HG03097 (cell line): ENCODE results near the gene RHBDD1.
"Not testable (repeated sequence)": the region's sequence is repeated elsewhere in the genome, so short reads cannot be mapped to it uniquely, and the experiment has no call there.

ENCODE experiments used
- ATAC-seq: cut with Tn5 transposase; IDR thresholded peaks from one replicate; pipeline ENCODE4 v1.9.1; 2021; ENCODE audit not compliant: unreplicated experiment, low FRiP score

The RHBDD1 gene

DNA sequence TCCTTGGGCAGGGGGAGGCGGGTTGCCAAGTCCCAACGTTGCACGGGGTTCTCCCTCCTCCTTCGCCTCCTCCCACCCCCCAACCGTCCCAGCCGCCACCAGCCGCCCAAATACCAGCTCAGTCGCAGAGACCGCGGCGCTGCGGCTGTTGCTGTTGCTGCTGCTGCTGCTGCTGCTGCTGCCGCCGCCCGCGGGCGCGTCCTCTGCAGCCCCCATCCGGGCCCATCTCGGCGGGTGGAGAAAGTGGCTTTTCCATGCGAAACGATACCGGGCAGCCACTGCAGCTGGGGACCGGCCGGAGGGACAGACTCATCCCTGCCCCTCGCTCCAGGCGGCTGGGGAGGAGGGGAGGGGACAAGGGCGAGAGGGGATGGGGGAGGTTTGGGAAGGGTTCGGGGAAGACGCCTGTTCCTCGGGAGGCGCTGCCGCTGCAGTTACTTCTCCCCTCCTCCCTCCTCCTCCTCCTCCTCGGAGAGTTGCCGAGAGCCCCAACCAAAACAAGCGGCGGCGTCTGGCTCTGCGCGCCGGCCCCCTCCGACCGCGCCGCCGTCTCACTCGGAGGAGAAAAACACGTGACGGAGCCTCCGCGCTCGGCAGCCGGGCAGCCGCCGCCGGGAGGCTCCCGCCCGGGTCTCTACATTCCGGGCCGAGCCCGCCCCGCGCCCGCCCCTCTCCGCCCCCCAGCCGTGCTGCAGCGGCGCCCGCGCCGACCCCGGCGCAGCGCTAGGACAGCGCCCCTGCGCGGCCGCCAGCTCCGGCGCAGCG, 36.5 kb upstream of the RHBDD1 start, which contains the start of gene IRS1:
Gene IRS1 (minus strand): TSS at position 610 of the 765 bp plus-strand sequence. CDS start 1,082 bp downstream, outside the sequence.
- ATAC-seq, result peak; percentile 28

DNA sequence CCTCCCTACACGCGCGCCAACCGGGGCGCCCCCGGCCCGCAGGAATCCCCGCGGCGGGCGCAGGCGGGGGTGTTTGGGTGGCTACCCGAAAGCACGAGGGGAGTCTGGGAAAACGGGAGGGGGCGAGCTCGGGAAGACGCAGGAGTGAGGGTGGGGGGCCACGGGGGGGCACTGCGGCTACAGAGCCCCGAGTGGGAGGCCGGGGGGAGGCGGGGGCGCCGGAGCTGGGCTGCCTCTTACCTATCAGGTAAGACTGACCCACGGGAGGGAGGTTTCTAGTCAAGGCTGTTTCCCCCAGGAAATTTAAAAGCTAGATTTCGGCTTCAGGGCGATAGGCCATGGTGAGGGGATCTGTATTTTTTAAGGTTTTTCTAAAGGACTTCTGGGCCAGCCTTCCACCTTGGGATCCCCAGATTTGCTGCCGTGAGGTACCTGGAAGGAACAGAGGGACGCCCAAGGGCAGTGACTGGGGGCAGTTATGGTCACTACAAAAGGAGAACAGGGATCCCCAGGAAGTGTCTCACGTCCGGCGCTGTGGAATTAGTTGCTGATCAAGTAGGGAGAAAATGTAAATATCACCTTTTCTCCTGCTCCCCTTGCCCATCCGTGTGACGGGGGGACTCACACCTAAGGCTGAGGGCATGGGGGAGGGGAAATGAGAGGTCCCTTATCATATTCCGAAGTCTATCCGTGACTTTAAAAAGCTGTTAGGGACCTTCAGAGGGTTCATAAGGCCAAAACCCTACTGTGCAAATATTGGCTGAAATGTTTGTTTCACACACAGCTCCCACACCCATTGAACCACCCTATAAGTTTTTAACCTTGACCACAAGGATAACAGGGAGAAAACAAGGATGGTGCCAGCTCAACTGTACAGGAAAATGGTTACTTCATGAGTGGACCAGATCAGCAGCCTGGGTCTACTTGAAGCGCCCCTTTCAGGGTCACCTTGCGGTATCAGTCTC, 35.6 kb upstream of the RHBDD1 start:
- no peak for ATAC-seq

DNA sequence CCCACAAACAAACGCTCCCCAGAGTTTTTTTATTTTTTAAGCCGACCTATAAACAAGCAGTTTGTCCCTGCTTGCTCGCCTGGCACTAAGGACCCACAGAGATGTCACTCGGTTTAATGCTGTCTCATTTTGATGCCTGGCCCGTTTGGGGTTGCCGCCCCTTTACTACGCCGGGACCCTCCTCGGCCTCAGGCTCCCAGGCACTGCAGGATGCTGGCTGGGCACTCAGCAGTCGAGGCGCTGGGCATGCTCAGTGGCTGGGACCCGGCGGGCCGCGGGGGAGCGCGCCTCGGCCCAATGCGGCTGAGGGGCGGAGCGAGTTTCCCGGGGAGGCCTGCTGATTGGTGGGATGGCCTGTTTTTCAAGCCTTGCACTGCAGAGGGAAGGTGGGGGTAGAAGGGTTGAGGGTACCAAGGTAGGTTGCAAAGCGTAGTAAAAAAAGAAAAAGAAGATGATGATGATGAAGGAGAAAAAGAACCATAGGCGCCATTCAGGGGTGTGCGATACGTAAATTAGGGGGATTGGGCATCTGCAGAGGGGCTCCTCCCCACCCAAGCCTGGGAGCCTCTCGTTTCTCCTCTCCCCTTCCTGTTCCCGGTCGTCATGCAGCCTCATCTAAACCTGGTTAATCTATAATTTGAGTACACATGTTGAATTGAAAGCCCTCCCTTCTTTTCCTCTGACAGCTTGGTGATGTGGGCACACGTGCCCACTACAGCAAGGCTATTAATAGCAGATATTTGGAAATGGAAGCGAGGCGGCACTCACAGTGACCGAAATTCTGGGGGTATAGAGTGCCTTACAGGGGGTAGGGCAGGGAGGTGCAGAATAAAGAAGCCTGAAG, 34.7 kb upstream of the RHBDD1 start:
- ATAC-seq, result peak; percentile 86

DNA sequence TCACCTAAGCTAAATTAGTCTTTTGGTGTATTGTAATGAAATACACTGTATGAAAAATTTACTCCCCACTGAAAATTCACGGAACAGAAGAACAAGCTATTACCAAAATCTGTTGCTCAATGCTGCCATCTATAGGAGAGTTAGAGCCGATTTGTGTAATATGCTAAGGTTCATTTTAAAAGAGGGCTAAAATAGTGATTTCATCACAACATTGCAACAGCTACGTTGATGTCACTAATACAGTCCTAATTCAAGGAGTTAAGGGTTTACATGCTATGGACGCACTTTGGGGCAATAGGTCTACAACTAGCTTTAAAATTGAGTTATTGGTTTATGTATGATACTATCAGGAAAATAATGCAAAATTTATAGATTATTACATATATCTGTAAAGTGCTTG, 33.3 kb upstream of the RHBDD1 start:
- ATAC-seq, result no peak

DNA sequence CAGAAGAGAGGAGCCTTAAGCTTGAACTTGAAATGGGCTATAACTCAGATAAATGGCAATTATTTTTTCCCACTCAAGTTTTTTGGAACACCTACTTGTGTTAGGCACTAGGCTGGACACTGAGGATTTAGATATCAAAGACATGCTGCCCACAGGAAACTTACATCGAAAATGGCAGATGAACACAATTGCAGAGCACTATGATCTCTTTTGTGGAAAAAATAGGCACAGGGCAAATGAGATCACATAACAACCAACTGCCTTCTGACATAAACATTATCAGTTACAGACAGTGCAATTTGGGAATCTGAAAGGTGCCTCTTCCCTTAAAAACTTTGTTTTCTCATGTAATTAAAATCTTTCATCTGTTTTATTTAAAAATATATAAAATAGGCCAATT, 32.4 kb upstream of the RHBDD1 start:
- no peak for ATAC-seq

DNA sequence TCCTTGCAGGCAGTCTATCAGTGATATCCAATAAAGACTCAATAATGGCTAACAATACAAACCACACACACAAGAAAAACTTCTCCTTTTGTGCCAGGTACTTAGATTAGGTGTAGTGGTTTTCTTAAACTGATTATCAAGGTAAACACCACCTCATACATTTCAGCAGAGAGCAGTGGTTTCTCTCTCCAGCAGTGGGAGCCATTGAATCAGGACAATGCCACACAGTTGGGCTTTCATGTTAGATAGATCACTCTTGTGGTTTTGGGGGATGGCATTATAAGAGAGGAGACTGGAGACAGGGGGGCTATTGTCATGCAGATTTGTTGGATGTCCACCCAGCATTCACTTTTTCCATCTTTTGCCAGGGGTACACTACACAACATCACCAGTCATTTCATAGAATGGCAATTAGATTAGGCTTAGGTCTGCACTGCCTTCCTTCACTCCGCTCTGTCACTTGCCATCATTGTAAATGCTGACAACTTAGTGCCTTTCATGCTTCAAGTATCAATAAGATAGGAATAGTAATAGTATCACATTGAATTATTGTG, 22.6 kb upstream of the RHBDD1 start:
- ATAC-seq, result no peak

DNA sequence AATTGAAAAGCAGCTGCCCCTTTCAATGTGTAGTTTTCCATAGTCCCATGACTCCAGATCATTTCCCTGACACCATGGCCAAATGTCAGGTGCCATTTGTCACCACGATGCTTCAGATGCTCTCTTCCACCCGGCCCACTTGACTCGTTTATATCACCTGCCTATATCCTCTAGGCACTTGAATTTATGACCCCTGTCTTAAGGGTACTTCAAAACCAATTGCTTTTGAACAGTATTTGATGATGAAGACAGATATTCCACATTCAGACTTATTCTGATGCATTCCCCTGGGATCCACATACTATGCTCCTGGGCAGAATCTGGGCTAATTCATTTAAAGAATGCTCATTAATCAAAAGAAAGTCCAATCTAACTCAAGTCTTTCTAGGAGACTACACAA, 16.9 kb upstream of the RHBDD1 start:
- no peak for ATAC-seq

DNA sequence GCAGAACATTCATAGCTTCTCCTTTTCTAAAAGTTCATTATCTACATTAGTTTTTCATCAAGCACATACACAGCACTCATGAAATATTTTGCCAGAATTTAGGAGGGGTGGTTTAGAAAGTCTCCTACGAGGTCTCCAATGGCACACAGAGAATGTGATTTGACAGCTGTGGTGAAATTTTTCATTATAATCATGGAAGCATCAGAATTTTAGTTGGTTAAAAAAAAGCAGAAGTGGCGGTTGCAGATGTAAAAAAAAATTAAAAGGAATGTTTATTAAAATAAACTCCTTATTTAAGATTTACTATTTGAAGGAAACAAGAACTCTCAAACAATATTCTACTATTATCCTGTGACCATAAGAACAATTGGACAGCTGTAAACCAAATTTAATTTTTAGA, 10.8 kb upstream of the RHBDD1 start:
- ATAC-seq, result no peak

DNA sequence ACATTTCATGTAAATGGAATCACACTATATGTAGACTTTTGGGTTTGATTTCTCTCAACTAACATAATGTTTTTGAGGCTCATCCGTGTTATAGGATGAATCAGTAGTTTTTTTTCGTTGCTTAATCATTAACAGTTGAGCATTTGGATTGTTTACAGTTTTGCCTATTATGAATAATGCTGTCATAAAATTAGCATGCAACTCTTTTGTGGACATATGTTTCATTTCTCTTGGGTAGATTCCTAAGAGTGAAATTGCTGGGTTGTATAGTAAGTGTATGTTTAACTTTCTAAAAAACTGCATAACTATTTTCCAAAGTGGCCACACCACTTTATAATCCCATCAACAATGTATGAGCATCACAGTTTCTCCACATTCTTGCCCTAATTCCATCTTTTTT, 7.7 kb upstream of the RHBDD1 start:
- ATAC-seq, result no peak

DNA sequence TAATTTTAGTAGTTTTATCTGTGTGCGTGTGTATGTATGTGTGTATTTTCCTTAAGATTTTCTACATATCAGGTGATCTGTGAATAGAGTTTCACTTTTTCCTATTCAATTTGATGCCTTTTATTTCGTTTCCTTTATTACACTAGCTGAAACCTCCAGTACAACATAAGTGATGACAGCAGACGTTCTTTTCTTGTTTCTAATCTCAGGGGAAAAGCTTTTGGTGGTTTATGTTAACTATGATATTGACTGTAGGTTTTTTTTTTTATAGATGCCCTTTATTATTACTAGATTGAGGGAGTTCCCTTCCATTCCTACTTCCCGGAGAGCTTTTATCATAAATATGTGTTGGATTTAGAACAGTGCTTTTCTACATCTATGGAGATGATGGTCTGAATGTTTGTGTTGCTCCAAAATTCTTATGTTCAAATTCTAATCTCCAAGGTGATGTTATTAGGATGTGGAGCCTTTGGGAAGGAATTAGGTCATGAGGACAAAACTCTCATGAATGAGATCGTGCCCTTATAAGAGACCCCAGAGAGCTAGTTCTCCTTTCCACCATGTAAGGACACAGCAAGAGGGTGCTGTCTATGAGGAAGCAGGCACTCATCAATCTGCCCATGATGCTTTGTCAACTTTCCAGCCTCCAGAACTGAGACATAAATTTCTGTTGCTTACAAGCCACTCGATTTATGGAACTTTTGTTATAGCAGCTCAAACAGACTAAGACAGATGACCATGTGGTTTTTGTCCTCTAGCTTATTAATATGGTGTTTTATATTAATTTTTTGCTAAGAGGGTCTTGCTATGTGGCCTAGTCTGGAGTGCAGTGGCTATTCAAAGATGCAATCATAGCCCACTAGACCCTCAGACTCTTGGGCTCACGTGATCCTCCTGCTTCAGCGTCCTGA, 5.9 kb upstream of the RHBDD1 start:
- no peak for ATAC-seq

DNA sequence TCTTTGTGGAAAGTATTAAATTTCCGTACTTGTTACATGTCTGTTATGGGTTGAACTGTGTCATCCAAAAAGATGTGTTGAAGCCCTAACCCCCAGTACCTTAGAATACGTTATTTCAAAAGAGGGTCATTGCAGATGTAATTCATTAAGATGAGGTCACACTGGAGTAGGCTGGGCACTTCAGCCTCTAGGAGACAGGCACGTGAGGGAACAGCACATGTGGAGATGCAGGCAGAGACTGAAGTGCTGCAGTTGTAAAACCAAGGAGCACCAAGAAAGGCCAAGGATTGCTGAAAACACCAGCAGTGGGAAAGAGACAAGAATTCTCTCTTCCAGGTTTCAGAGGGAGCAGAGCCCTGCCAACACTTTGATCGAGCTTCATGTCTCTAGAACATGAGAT, 4.6 kb upstream of the RHBDD1 start:
- no peak for ATAC-seq

DNA sequence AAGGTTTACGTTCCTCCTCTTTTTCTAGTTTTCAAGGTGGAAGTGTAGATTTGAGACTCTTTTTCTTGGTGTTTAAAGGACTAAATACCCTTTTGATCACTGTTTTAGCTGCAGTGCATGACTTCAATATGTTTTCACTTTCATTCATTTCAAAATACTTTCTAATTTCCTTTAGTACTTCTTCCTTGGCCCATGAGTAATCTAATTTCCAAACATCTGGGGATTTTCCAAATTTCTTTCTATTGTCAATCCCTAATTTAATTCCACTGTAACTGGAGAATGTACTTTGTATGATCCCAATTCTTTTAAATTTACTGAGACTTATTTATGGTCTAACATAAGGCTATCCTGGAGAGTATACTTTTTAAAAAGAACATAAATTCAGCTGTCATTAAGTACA, 3.8 kb upstream of the RHBDD1 start:
- no peak for ATAC-seq

DNA sequence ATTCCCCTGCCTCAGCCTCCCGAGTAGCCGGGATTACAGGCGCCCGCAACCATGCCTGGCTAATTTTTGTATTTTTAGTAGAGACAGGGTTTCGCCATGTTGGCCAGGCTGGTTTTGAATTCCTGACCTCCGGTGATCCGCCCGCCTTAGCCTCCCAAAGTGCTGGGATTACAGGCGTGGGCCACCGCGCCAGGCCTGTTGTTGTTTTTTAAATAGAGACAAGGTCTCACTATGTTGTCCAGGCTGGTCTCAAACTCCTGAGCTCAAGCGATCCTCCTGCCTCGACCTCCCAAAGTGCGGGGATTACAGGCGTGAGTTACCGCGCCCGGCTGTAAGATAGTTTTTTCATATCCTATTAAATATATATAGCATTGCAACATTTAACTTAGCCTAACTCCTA, 974 bp upstream of the RHBDD1 start:
- not testable (repeated sequence) for ATAC-seq

DNA sequence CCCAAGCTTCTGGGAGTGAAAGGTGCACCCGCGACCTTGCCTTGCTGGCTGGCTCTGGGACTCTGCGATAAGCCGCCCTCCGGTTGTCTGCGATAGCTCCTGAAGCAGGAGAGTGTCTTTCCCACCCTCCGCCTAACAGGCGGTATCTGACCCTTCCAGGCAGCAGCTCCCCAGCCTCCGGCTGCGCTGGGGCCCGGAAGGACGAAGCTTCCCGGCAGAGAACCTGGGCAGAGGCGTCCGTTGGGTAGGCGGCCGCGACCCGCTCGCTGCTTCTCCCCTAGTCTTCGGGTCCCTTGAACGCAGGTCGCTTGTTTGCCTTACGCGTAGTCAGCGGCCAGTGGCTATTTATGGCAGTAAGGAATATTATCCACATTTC, 446 bp upstream of the RHBDD1 start:
- ATAC-seq, result peak; percentile 18

DNA sequence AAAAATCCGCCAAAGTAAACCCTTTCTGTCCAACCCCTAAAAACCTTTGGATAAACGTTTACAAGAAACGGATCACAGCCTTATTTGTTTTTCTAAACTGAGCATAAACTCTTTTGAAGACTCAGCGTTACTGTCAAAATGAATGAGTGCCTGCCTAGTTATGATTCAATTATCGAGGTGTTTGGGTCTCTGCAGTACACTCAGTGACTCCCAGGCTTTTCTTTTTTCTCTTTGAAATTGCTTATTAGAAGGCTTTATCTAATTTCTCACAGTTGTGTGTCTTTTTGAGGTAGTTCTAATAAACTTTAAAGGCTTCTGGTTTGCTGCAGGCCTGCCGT, 663 bp downstream of the RHBDD1 start:
- ATAC-seq, result peak; percentile 2

DNA sequence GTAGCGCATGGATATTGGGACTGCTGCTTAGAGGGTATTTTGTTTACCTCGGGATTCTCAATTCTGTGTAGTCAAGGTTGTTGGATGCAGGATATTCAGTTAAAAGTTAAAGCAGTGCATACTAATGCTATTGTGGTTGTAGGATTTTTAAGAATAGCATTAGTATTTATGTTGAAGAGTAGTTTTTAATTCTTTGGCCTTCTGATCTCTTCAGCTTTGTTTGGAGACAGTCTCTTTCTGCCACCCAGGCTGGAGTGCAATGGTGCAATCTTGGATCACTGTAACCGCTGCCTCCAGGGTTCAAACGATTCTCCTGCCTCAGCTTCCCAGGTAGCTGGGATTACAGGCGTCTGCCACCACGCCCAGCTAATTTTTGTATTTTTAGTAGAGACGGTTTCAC, 1.5 kb downstream of the RHBDD1 start:
- ATAC-seq, result no peak

DNA sequence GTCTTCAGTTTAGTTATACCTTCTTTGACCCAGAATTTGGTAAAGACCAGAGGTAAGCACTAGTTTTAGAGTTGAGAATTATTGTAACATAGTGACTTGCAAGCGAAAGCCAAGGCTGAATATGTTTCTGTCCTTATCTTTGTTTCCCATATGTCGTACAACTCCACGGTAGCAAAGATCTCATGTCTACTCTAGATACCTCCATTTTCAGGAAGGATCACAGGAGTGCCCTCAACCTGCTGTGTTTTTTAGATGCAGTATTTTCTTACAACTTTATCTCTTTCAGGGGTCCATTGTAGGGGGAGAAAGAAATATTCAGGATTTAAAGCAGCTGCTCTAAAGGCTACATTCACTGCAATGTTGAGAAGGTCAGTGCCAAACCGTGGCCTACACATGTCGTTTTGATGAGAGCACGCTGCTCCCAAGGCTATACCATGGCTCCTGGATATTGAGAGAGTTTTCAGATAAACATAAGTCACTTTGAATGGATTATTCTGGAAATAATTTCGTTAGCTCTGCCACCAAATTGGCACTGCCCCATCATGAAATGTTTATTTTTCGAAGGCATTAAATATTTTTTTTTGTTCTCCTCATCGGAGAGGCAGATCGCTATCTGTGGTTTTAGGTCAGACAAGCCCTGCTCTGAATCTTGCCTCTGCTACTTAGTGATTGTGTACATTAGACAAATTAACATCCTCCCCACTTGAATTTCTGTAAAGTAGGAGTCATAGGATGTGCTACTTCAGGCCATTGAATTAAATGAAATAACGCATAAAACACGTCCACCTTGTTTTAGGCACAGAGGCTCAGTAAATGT, 2.1 kb downstream of the RHBDD1 start:
- no peak for ATAC-seq

DNA sequence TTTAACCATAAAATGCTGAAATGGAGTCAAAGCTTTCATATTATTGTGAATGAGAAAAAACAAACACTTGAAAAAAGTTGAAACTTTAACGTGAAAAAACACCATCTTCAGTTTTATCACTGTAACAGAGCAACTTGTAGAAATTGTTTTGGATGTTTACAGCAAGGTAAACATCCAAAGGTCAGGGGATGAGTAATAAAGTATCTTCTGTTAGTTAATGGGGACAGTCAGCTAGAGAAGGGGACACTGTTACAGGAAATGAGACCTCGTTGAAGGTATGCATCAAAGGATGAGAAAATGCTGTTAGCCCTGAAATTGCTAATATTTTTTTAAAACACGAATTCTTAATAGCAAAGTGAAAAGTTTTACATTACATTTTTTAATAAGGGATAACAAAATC, 2.9 kb downstream of the RHBDD1 start:
- no peak for ATAC-seq

DNA sequence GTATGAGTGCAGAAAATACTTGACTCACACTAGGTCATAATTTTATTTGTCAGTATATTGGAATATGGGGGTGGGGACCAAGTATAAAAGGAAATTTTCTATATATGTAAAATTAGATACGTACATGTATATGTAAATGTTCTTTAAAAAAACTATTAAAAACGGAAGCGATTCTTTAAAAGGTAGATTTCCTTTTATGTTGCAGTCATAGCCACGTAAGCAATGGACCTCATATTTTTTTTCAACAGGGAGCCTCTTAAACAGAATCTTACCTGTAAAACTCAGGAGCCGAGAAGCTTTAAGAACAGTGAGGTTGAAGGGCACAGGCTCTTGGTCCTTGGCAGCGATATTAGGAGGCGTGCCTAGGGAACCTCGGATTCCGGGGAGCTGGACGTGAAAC, 3.3 kb downstream of the RHBDD1 start:
- no peak for ATAC-seq
